Measurements from ENCODE around the gene SART1.

SART1 gene

DNA sequence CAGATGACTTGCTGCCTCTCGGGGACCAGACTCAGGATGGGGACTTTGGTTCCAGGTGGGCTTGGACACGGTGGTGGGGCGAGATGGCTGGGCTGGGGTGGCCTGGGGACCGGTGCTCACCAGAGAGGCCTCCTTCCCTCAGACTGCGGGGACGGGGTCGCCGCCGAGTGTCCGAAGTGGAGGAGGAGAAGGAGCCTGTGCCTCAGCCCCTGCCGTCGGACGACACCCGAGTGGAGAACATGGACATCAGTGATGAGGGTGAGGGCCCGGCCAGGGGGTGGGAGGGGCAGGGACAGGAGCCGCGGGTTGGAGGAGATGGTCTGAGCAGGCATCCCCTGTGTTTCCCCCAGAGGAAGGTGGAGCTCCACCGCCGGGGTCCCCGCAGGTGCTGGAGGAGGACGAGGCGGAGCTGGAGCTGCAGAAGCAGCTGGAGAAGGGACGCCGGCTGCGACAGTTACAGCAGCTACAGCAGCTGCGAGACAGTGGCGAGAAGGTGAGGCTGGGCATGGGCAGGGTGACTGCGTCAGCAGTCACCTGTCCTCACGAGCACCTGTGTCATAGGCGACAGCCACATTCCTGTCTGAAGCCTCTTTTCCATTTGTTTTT lies 5.9 kb downstream of the SART1 start:
- H3K4me3 ChIP-seq (ENCODE audit: low read depth, low read length), result no peak overlapping the region
- TF ChIP-seq, protein P1, sequence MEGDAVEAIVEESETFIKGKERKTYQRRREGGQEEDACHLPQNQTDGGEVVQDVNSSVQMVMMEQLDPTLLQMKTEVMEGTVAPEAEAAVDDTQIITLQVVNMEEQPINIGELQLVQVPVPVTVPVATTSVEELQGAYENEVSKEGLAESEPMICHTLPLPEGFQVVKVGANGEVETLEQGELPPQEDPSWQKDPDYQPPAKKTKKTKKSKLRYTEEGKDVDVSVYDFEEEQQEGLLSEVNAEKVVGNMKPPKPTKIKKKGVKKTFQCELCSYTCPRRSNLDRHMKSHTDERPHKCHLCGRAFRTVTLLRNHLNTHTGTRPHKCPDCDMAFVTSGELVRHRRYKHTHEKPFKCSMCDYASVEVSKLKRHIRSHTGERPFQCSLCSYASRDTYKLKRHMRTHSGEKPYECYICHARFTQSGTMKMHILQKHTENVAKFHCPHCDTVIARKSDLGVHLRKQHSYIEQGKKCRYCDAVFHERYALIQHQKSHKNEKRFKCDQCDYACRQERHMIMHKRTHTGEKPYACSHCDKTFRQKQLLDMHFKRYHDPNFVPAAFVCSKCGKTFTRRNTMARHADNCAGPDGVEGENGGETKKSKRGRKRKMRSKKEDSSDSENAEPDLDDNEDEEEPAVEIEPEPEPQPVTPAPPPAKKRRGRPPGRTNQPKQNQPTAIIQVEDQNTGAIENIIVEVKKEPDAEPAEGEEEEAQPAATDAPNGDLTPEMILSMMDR (IDR thresholded peaks at IDR 0.05; ENCODE audit: low read depth, low read length), result no peak

DNA sequence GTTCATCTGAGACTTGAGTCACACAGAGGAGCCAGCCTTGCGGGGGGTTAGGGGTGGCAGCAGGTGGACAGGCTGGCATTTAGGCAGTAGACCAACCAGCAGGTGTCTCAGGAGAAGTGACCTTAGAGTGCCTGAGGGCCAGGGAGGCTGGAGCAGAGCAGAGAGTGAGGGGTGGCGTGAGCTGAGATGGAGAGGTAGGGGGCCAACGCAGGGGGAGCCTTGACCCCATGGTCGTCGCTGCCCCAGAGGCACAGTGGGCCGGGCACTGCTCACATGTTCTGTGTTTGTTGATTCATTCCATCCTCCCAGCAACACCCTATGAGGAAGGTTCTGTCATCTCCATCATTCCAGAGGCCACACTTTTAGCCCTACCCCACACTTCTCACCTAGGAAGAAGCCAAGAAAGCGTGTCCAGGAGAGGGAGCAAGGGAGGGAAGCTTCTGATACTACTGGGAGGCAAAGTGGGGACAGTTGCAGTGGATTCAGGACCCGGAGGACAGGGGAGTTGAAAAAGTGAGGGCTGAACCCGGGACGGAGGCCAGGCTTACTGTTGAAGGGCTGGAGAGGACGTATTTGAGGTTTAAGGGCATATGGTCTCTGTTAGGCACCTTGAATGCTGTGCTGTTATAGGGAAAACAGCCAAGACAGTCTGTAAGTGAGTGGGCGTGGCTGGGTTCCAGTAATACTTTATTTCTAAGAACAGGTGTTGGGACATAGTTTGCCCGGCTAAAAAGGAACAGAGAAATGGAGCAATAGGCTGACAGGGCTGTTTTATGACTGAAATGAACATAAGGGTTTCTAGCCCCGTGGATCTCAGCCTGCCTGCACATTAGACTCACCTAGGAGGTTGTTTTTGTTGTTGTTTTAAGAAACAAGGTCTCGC lies 7.3 kb downstream of the SART1 start:
- H3K4me3 ChIP-seq (ENCODE audit: low read depth, low read length), result no peak overlapping the region
- TF ChIP-seq, protein P1 (IDR thresholded peaks at IDR 0.05; ENCODE audit: low read depth, low read length), result no peak

DNA sequence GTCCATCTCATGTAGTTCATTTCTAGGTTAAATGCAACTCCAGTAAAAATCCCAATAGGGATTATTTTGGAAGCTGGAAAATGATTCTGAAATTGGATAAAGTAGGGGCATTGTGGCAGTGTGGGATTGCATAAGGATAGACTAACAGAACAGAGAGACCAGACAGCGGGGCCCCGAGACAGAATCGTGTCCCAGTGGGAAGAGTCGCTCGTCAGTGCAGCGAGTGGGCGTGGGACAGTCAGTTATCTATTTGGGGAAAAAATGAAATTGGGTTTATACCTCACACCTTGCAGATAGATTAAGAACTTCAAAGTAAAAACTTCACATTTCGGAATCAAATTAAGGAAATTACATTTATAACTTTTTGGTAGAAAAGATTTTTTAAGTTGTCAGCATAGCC lies 10.6 kb downstream of the SART1 start:
- H3K4me3 ChIP-seq (ENCODE audit: low read depth, low read length), result no peak overlapping the region
- TF ChIP-seq, protein P1 (IDR thresholded peaks at IDR 0.05; ENCODE audit: low read depth, low read length), result no peak

DNA sequence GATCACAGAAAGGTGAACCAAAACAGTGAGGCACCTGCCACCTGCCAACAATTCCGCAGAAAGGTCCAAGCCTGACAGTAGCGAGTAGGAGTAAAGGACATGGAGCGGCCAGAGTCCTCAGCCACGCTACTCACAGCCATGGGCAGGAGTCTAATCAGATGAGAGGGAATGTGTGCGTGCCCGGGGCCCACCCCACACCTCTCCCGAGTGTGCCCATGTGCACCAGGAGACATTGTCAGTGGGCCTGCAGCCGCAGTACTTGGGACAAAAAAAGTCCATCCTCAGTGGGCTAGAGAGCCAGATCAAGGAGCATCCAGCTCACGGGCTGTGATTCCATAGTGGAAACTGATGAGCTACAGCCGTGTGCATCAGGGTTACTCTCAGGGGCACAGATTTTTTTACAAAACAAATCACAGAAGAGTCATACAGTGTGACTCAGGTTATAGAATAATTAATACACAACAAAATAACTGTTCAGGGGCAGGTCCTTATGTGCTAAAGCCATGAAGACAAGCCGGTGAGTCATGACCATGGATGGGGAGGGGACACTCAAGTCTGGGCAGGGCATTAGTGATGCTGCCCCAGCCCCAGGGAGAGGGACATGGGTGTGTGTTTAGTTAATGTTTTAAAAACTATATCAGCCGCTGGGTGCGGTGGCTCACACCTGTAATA lies 12.0 kb downstream of the SART1 start:
- TF ChIP-seq, protein P1 (IDR thresholded peaks at IDR 0.05; ENCODE audit: low read depth, low read length), result no peak
- H3K4me3 ChIP-seq (ENCODE audit: low read depth, low read length), result no peak overlapping the region

DNA sequence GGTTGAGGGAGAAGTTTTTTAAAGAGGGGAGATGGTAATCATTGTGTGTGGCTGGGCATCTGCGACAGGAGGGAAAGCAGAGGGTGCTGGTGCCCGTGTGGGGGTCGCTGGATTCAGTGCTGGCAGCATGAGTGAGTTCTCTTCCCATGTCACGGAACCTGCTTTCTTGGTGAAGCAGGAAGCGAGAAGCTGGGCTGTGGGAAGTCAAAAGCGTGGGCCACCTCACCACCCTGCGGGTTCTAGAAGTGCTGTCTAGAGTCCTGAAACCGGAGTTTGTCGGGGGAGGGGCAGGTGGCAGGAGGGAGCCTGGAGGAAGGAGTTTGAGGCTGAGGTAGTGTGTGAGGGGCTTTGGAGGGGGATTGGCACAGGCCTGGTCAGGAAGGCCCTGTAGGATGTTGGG lies 14.2 kb downstream of the SART1 start:
- no peak overlapping the region for H3K4me3 ChIP-seq (ENCODE audit: low read depth, low read length)
- TF ChIP-seq, protein P1 (IDR thresholded peaks at IDR 0.05; ENCODE audit: low read depth, low read length), result no peak

DNA sequence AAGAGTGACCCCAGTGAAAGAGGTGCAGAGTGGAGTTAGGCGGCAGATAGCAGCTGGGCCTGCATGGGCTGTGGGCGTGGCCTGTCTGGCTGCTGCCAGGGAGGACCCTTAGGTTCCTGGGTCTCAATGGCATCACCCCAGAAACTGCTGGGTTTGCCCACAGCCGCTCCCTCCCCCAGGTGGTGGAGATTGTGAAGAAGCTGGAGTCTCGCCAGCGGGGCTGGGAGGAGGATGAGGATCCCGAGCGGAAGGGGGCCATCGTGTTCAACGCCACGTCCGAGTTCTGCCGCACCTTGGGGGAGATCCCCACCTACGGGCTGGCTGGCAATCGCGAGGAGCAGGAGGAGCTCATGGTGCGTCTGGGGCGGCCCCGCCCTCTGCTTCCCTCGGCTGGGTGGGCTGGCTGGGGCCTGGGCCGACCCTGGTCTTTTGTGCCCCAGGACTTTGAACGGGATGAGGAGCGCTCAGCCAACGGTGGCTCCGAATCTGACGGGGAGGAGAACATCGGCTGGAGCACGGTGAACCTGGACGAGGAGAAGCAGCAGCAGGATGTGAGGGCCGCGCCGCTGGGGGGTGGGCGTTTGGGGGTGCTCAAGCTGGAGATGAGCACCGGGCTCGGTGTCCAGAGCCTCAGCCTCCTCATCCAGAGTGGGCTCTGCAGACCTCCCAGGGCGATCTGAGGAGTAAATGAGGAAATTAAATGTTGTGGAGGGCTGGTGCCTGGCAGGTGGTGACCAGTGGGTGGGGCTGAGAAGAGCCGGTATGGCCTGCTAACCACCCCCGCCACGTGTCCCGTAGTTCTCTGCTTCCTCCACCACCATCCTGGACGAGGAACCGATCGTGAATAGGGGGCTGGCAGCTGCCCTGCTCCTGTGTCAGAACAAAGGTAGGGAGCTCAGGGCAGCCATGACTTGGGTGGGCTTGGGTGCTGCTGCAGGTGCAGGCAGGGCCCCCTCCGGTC lies 15.0 kb downstream of the SART1 start:
- no peak overlapping the region for H3K4me3 ChIP-seq (ENCODE audit: low read depth, low read length)
- TF ChIP-seq, protein P1 (IDR thresholded peaks at IDR 0.05; ENCODE audit: low read depth, low read length), result no peak

Data from WI38 (cell line).